GM12878 (cell line): Measurements from ENCODE around the gene FBLN7. TPM values are rescaled to one million over a fixed set of nuclear protein-coding genes. Genes with fewer than 3 reads are reported as not detected.

Source experiments
- ATAC-seq: fragments of 200-7000 bp; cut with Tn5 transposase; 3 replicates; pipeline ENCODE4 v1.9.1; 2020; ENCODE audit warnings: mild to moderate bottlenecking, moderate library complexity
- BruUV-seq: library from RNA; stranded (reverse); fragments of 400-500 nt; replicated peaks from 2 replicates; lab custom pipeline; 2021; lab: Mats Ljungman, UMichigan
- CTCF ChIA-PET: fragments of 300-600 bp; sonication (Branson Sonifier 250); formaldehyde crosslinking; extraction: SDS; loops from one replicate; lab custom pipeline; 2021; ENCODE audit warnings: inconsistent platforms; lab: Yijun Ruan, JAX
- POLR2A ChIA-PET: fragments of 350-600 bp; formaldehyde crosslinking; extraction: SDS; loops from one replicate; lab custom pipeline; 2021; ENCODE audit warnings: inconsistent platforms; lab: Charles Lee
- RAD21 ChIA-PET: fragments of 300-600 bp; sonication (Branson Sonifier 250); formaldehyde crosslinking; loops from one replicate; lab custom pipeline; 2023; ENCODE audit warnings: antibody characterized with exemption; ENCODE audit not compliant: unreplicated experiment; lab: Charles Lee
- SMC1A ChIA-PET: fragments of 300-600 bp; sonication (Branson Sonifier 250); formaldehyde crosslinking; loops from one replicate; lab custom pipeline; 2023; ENCODE audit not compliant: unreplicated experiment, uncharacterized antibody; lab: Charles Lee
- DNase-seq: peaks from one replicate; pipeline ENCODE4 v3.0.0-alpha.2; 2011; ENCODE audit warnings: low read depth, low spot score
- FAIRE-seq: peaks from 3 replicates; lab custom pipeline; 2011; peaks lifted over from hg19 to GRCh38; lab: Jason Lieb, UNC
- H2AFZ ChIP-seq: 2 replicates; pipeline ENCODE4 v1.6.0; 2011; ENCODE audit warnings: low read depth, low read length, control low read depth; ENCODE audit not compliant: control insufficient read depth
- H3K27ac ChIP-seq: 2 replicates; pipeline ENCODE4 v1.5.1; 2011; ENCODE audit warnings: control low read depth; ENCODE audit not compliant: control insufficient read depth, insufficient read depth
- H3K27me3 ChIP-seq, 2 experiments: replicated peaks in 1 of 2; 2 replicates each; pipeline versions ENCODE4 v1.6.0 to v1.6.1; 2011; ENCODE audit warnings: low read length in 1 of 2; ENCODE audit not compliant: control insufficient read depth in 2 of 2, insufficient read depth in 2 of 2
- H3K36me3 ChIP-seq, 2 experiments: 2 replicates each; pipeline ENCODE4 v1.5.1; 2011; ENCODE audit warnings: low read length in 1 of 2; ENCODE audit not compliant: control insufficient read depth in 2 of 2, insufficient read depth in 2 of 2
- H3K4me1 ChIP-seq: 2 replicates; pipeline ENCODE4 v1.6.1; 2011; ENCODE audit warnings: mild to moderate bottlenecking, low read length, moderate library complexity, mixed read lengths; ENCODE audit not compliant: control insufficient read depth, insufficient read depth
- H3K4me2 ChIP-seq: 2 replicates; pipeline ENCODE4 v1.6.0; 2011; ENCODE audit warnings: control low read depth; ENCODE audit not compliant: control insufficient read depth, insufficient read depth
- H3K4me3 ChIP-seq: fragments of 200-600 bp; sonication (generic); 2 replicates; pipeline ENCODE4 v1.5.1; 2016
- H3K79me2 ChIP-seq: 2 replicates; pipeline ENCODE4 v1.6.0; 2011; ENCODE audit warnings: low read length; ENCODE audit not compliant: control insufficient read depth, insufficient read depth
- H3K9ac ChIP-seq: 2 replicates; pipeline ENCODE4 v1.8.0; 2011; ENCODE audit warnings: low read length, control low read depth, mixed read lengths; ENCODE audit not compliant: control insufficient read depth, insufficient read depth
- H3K9me3 ChIP-seq: replicated peaks from 3 replicates; pipeline ENCODE4 v1.5.1; 2011; ENCODE audit warnings: mild to moderate bottlenecking, low read length; ENCODE audit not compliant: control insufficient read depth, insufficient read depth
- H4K20me1 ChIP-seq: 2 replicates; pipeline ENCODE4 v1.6.0; 2011; ENCODE audit not compliant: control insufficient read depth, insufficient read depth
- ASH2L ChIP-seq: fragments of 300-600, 200-600 bp; sonication (generic); IDR thresholded peaks from 2 replicates; pipeline ENCODE4 v1.6.1; 2017; ENCODE audit warnings: low read depth, mild to moderate bottlenecking, borderline replicate concordance
- BMI1 ChIP-seq: fragments of 450-650 bp; IDR thresholded peaks from 2 replicates; pipeline ENCODE4 v1.6.1; 2016; ENCODE audit warnings: mild to moderate bottlenecking, moderate library complexity, borderline replicate concordance
- CBX5 ChIP-seq: sonication (generic); IDR thresholded peaks from 2 replicates; pipeline ENCODE4 v1.6.1; 2016; ENCODE audit warnings: low read depth, moderate library complexity, mild to moderate bottlenecking, inconsistent platforms
- HCFC1 ChIP-seq: fragments of 150-350 bp; IDR thresholded peaks from 2 replicates; pipeline ENCODE4 v1.6.1; 2014; ENCODE audit warnings: low read length
- NFIC ChIP-seq: IDR thresholded peaks from 2 replicates; pipeline ENCODE4 v1.6.1; 2012; ENCODE audit warnings: low read depth, mild to moderate bottlenecking, inconsistent platforms, low read length, moderate library complexity
- NR2C2 ChIP-seq: IDR thresholded peaks from 2 replicates; pipeline ENCODE4 v1.6.1; 2011; ENCODE audit warnings: borderline replicate concordance, low read depth; ENCODE audit not compliant: control insufficient read depth, insufficient read length
- RAD21 ChIP-seq: IDR thresholded peaks from 2 replicates; pipeline ENCODE4 v1.6.1; 2011; ENCODE audit warnings: mild to moderate bottlenecking, low read depth, low read length, moderate library complexity; ENCODE audit not compliant: insufficient read depth
- SP1 ChIP-seq: IDR thresholded peaks from one replicate; pipeline ENCODE4 v1.6.1; 2011; ENCODE audit warnings: low read depth, low read length
- STAT3 ChIP-seq: IDR thresholded peaks from 2 replicates; pipeline ENCODE4 v1.6.1; 2011; ENCODE audit warnings: low read depth, low read length, improper control_type of control experiment
- TARDBP ChIP-seq: IDR thresholded peaks from 2 replicates; pipeline ENCODE4 v1.6.1; 2016; ENCODE audit warnings: borderline replicate concordance
- YBX1 ChIP-seq: fragments of 450-650 bp; IDR thresholded peaks from 2 replicates; pipeline ENCODE4 v1.6.1; 2016; ENCODE audit warnings: antibody characterized with exemption
- WGBS: methylation state at CpG from one replicate; pipeline ENCODE4 v1.1.6; 2016; ENCODE audit warnings: low lambda C conversion rate; ENCODE audit not compliant: insufficient replicate concordance, insufficient coverage; ENCODE audit errors: missing lambda C conversion rate; 5-methylcytosine and 5-hydroxymethylcytosine counted together
- in situ Hi-C: fragments of 300-500 bp; cut with MboI; formaldehyde crosslinking; loops from 9 replicates; pipeline ENCODE4 v1.14.3; 2018; ENCODE audit warnings: mixed read lengths
- intact Hi-C: fragments of 100-400 bp; cut with micrococcal nuclease; formaldehyde crosslinking; loops from one replicate; pipeline ENCODE4 v1.14.2; 2022; ENCODE audit not compliant: unreplicated experiment
- polyA plus RNA-seq, 11 experiments: library from polyadenylated mRNA; depleted of rRNA in 4 of 11; unstranded in 6 of 11; stranded (reverse) in 5 of 11; fragments of >200 nt; fragmentation: Nextera tagmentation in 4 of 11; fragmentation: Illumina TruSeq in 1 of 11; extraction: Ambion mirVana in 4 of 11; extraction: Trizol in 1 of 11; gene quantifications; 1 replicate in 1 of 11; 2 replicates in 10 of 11; pipeline versions ENCODE4 v1.2.1 to v1.2.3, GENCODE V29; 2011 to 2016; ENCODE audit warnings: inconsistent platforms in 2 of 11, missing spikeins in 2 of 11, low read depth in 1 of 11
- total RNA-seq, 4 experiments: library from RNA; depleted of rRNA in 3 of 4; stranded (reverse); fragments of >200 nt in 3 of 4; fragmentation: Illumina TruSeq in 1 of 4; extraction: Trizol in 1 of 4; gene quantifications; 2 replicates each; pipeline versions ENCODE4 v1.2.1 to v1.2.3, GENCODE V29; 2013 to 2021
- TF ChIP-seq, protein P1 (sequence below): fragments of 450-650 bp; IDR thresholded peaks from 2 replicates; pipeline ENCODE4 v1.6.1; 2017; ENCODE audit warnings: antibody characterized with exemption, mild to moderate bottlenecking, moderate library complexity
- TF ChIP-seq, protein P2 (sequence below): fragments of 450-650 bp; IDR thresholded peaks from 2 replicates; pipeline ENCODE4 v1.6.1; 2014; ENCODE audit warnings: mild to moderate bottlenecking
- TF ChIP-seq, protein P3 (sequence below): fragments of 450-650 bp; IDR thresholded peaks from 2 replicates; pipeline ENCODE4 v1.6.1; 2017; ENCODE audit warnings: low read depth, mild to moderate bottlenecking, moderate library complexity
- TF ChIP-seq, protein P4 (sequence below): fragments of 450-650 bp; formaldehyde crosslinking; IDR thresholded peaks from 2 replicates; pipeline ENCODE4 v1.5.0; 2022; ENCODE audit warnings: mild to moderate bottlenecking, missing genetic modification characterization

The FBLN7 gene
- total and polyA plus RNA-seq, 10 of the 15 experiments (the other 5 are each of a cell fraction or from before 2014, with no cell fraction given), result 0.01 to 0.10 (median 0.01) TPM; not detected in 7

DNA sequence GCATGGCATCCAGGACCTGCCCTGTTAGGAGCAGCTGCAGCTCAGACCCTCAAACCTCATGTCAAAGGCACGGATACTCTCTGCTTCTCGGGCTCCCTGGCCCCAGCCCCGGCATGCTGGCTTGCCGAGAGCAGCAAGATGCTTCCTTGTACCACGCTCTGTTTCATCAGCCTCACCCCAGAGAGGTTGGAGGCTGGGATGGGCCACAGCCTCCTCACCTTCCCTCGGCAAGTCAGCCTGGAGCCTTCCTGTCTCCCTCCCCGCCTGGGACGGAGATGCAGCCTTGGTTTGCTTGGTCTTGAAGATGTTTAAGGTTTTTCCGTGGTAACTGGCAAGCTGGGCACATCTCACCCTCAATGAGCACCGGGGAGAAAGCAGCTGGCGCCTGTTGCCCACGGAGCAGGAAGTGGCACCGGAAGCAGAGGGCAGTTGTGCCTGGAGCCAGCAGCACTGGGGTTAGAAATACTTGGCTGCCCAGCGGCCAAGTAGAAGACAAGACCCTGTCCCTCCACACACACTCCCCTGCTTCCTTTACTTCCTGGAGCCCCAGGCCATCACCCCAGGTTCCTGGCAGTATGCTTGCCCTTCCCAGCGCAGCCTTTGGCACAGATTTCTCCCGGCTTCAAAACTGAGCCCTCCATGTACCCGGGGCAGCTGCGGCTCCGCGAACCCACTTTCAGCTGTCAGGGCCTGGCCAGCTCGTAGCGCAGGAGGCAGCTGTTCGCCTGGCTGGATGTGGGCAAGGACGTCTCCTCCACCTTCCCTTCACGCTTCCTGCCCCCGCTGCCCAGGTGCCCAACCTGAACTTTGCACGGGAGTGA lies 17.4 kb downstream of the FBLN7 start:
- ChIA-PET CTCF (no interaction called here), SMC1A (no interaction called here), POLR2A (interaction anchor here (0.6 kb wide), 1 partner anchor 297 kb away, joined by 3 read pairs; no protein-coding TSS in a partner anchor), RAD21 (no interaction called here)
- in situ Hi-C loops (no loop called here), intact Hi-C loops (no loop called here)
- H3K9ac ChIP-seq, result no peak overlapping the region
- 54% methylated on average over 27 of the region's 27 CpGs for WGBS
- ATAC-seq (peak; percentile 24; the same call in 1 of the 3 replicates), FAIRE-seq (no peak), DNase-seq (no peak)
- no peaks in the 10 kb centered on the region for H3K36me3 ChIP-seq
- no peak overlapping the region for H3K4me3 ChIP-seq
- H3K27me3 ChIP-seq, result no peaks in the 10 kb centered on the region
- peak overlapping the region; percentile 66 for H2AFZ ChIP-seq
- H3K4me2 ChIP-seq, result 0 out of 2 replicates have a peak overlapping the region, but pooled peaks have one; percentile 17
- H4K20me1 ChIP-seq, result no peaks in the 10 kb centered on the region
- no peaks in the 10 kb centered on the region for H3K9me3 ChIP-seq
- BruUV-seq, result no TSS peak
- H3K4me1 ChIP-seq, result no peaks in the 10 kb centered on the region
- no peaks in the 10 kb centered on the region for H3K79me2 ChIP-seq
- no peak overlapping the region for H3K27ac ChIP-seq
- TF ChIP-seq YBX1 (no peak), ASH2L (no peak), TARDBP (no peak), BMI1 (no peak), STAT3 (no peak), CBX5 (no peak), HCFC1 (no peak), RAD21 (no peak), NFIC (no peak), NR2C2 (no peak), SP1 (no peak)
- TF ChIP-seq, protein P1, sequence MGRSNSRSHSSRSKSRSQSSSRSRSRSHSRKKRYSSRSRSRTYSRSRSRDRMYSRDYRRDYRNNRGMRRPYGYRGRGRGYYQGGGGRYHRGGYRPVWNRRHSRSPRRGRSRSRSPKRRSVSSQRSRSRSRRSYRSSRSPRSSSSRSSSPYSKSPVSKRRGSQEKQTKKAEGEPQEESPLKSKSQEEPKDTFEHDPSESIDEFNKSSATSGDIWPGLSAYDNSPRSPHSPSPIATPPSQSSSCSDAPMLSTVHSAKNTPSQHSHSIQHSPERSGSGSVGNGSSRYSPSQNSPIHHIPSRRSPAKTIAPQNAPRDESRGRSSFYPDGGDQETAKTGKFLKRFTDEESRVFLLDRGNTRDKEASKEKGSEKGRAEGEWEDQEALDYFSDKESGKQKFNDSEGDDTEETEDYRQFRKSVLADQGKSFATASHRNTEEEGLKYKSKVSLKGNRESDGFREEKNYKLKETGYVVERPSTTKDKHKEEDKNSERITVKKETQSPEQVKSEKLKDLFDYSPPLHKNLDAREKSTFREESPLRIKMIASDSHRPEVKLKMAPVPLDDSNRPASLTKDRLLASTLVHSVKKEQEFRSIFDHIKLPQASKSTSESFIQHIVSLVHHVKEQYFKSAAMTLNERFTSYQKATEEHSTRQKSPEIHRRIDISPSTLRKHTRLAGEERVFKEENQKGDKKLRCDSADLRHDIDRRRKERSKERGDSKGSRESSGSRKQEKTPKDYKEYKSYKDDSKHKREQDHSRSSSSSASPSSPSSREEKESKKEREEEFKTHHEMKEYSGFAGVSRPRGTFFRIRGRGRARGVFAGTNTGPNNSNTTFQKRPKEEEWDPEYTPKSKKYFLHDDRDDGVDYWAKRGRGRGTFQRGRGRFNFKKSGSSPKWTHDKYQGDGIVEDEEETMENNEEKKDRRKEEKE, result no peak
- TF ChIP-seq, protein P2, sequence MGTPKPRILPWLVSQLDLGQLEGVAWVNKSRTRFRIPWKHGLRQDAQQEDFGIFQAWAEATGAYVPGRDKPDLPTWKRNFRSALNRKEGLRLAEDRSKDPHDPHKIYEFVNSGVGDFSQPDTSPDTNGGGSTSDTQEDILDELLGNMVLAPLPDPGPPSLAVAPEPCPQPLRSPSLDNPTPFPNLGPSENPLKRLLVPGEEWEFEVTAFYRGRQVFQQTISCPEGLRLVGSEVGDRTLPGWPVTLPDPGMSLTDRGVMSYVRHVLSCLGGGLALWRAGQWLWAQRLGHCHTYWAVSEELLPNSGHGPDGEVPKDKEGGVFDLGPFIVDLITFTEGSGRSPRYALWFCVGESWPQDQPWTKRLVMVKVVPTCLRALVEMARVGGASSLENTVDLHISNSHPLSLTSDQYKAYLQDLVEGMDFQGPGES, result no peak
- TF ChIP-seq, protein P3, sequence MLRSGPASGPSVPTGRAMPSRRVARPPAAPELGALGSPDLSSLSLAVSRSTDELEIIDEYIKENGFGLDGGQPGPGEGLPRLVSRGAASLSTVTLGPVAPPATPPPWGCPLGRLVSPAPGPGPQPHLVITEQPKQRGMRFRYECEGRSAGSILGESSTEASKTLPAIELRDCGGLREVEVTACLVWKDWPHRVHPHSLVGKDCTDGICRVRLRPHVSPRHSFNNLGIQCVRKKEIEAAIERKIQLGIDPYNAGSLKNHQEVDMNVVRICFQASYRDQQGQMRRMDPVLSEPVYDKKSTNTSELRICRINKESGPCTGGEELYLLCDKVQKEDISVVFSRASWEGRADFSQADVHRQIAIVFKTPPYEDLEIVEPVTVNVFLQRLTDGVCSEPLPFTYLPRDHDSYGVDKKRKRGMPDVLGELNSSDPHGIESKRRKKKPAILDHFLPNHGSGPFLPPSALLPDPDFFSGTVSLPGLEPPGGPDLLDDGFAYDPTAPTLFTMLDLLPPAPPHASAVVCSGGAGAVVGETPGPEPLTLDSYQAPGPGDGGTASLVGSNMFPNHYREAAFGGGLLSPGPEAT, result no peak
- TF ChIP-seq, protein P4, sequence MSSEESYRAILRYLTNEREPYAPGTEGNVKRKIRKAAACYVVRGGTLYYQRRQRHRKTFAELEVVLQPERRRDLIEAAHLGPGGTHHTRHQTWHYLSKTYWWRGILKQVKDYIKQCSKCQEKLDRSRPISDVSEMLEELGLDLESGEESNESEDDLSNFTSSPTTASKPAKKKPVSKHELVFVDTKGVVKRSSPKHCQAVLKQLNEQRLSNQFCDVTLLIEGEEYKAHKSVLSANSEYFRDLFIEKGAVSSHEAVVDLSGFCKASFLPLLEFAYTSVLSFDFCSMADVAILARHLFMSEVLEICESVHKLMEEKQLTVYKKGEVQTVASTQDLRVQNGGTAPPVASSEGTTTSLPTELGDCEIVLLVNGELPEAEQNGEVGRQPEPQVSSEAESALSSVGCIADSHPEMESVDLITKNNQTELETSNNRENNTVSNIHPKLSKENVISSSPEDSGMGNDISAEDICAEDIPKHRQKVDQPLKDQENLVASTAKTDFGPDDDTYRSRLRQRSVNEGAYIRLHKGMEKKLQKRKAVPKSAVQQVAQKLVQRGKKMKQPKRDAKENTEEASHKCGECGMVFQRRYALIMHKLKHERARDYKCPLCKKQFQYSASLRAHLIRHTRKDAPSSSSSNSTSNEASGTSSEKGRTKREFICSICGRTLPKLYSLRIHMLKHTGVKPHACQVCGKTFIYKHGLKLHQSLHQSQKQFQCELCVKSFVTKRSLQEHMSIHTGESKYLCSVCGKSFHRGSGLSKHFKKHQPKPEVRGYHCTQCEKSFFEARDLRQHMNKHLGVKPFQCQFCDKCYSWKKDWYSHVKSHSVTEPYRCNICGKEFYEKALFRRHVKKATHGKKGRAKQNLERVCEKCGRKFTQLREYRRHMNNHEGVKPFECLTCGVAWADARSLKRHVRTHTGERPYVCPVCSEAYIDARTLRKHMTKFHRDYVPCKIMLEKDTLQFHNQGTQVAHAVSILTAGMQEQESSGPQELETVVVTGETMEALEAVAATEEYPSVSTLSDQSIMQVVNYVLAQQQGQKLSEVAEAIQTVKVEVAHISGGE (CRISPR knock-in tag), result no peak
